Naive B cell (primary cell): ENCODE data around the gene OGA. TPM values are rescaled to one million over a fixed set of nuclear protein-coding genes. Genes with fewer than 3 reads are reported as not detected.

Source experiments
- ATAC-seq, 2 donors: fragments of 150-1000 bp; cut with Tn5 transposase; 2 replicates each; pipeline ENCODE4 v1.10.0; 2021; ENCODE audit warnings: low read depth in 2 of 2, mild to moderate bottlenecking in 2 of 2, moderate library complexity in 2 of 2
- DNase-seq: peaks from one replicate; pipeline ENCODE4 v3.0.0; 2022
- H3K27ac Mint-ChIP-seq, 6 donors: one replicate each; pipeline ENCODE4 v1.8.0; 2020 to 2022; ENCODE audit warnings: mild to moderate bottlenecking in 6 of 6, mixed read lengths in 6 of 6, moderate library complexity in 5 of 6, inconsistent platforms in 2 of 6
- H3K27me3 Mint-ChIP-seq, 3 donors: one replicate each; pipeline ENCODE4 v1.8.0; 2021 to 2022; ENCODE audit warnings: mixed read lengths in 3 of 3, mild to moderate bottlenecking in 1 of 3
- H3K36me3 Mint-ChIP-seq, 2 donors: one replicate each; pipeline ENCODE4 v1.8.0; 2020 to 2022; ENCODE audit warnings: mixed read lengths in 2 of 2, inconsistent platforms in 1 of 2, mild to moderate bottlenecking in 1 of 2
- H3K4me1 Mint-ChIP-seq, 3 donors: one replicate each; pipeline ENCODE4 v1.8.0; 2020 to 2022; ENCODE audit warnings: mixed read lengths in 3 of 3, inconsistent platforms in 1 of 3, mild to moderate bottlenecking in 1 of 3, moderate library complexity in 1 of 3
- H3K4me3 Mint-ChIP-seq, 8 donors: one replicate each; pipeline ENCODE4 v1.8.0; 2020 to 2022; ENCODE audit warnings: mild to moderate bottlenecking in 8 of 8, mixed read lengths in 8 of 8, moderate library complexity in 8 of 8, inconsistent platforms in 2 of 8
- H3K9me3 Mint-ChIP-seq, 7 donors: one replicate each; pipeline ENCODE4 v1.8.0; 2020 to 2022; ENCODE audit warnings: mixed read lengths in 7 of 7, mild to moderate bottlenecking in 5 of 7, inconsistent platforms in 2 of 7, moderate library complexity in 1 of 7
- polyA plus RNA-seq, 6 donors: library from polyadenylated mRNA; unstranded; fragments of 300-500 nt; fragmentation: Illumina TruSeq; gene quantifications; one replicate each; pipeline ENCODE4 v1.2.3, GENCODE V29; 2021; ENCODE audit warnings: low read depth in 6 of 6

OGA gene
- polyA plus RNA-seq, 6 donors from 2014 or later = 36.1 to 77.5 (median 61.2) TPM

DNA sequence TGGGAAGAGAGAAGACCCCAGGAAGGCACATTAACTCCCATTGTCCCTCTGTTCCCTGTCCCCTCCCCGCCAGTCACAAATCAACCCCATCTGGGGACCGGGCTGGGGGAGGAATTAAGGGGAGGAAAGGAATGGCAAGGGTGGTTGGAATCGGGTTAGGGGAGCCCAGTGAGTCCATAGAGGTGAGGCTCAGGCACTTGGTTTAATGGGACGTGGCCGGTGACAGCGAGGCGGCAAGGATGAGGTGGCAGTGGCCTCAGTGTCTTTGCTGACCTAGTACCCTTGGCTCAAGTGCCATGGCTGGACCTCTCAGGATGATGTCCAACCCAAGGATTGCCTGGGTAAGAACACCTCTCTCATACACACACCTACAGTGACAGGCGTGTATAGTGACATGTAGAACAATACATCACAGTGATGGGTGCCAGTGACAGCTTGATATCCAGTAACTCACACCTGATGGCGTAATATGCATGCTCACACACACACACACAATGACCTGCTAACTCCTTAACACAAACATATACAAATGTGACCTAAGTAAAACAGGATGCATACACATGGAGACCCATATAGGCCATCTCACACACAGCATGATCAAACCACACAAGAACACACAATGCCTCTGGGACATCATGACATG, 13.0 kb upstream of the OGA start:
- H3K4me1 Mint-ChIP-seq = peaks cover 54 to 67% (median 56%) of the 10 kb centered on the region in 3 donors
- peaks cover 0 to 1% (median 0%) of the 10 kb centered on the region in 7 donors for H3K9me3 Mint-ChIP-seq
- H3K27ac Mint-ChIP-seq = peak overlapping the region; percentile 97 to 100 (median 98)
- no peaks in the 10 kb centered on the region for H3K27me3 Mint-ChIP-seq
- H3K4me3 Mint-ChIP-seq = peak overlapping the region; percentile 84 to 96 (median 92)
- DNase-seq (no peak), ATAC-seq (no peak)
- H3K36me3 Mint-ChIP-seq = peaks cover 0 to 1% of the 10 kb centered on the region in 2 donors

DNA sequence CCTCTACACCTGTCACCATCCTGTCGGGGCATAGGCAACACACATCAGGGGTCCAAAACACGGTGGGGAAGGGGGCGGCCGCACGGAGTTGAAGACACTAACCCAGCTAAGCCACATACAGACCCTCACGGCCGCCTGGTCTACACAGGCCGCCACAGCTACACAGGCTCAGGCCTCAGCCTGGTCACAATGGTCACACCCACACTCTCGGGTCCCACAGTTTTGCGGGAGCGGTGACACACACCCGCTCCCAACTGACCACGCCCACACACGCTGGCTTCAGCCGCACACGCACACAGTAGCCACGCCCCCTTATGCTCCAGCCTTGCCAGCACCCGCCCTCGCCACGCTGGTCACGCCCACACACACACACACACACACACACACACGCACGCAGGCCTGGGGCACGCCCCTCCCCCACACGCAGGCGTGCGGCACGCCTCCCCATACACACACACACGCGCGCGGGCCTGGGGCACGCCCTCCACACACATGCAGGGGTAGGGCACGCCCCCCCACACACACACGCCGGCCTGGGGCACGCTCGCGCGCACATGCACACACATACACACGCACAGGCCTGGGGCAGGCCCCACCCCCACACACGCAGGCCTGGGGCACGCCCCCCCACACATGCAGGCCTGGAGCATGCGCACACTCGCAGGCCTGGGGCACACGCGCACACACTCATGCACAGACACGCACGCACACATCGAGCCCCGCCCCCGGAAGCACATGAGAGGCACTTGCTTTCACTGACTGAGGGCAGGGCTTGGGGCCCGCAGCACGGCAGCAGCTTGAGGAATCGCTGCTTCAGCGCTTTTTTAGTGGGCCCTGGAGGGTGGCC, 12.3 kb upstream of the OGA start:
- peaks cover 49 to 62% (median 50%) of the 10 kb centered on the region in 3 donors for H3K4me1 Mint-ChIP-seq
- H3K9me3 Mint-ChIP-seq = peaks cover 0 to 1% (median 0%) of the 10 kb centered on the region in 7 donors
- peak; percentile 74 to 75 for ATAC-seq
- peak overlapping the region; percentile 97 to 100 (median 98) for H3K27ac Mint-ChIP-seq
- H3K27me3 Mint-ChIP-seq = no peaks in the 10 kb centered on the region
- peak; percentile 95 for DNase-seq
- H3K36me3 Mint-ChIP-seq = peaks cover 0 to 6% of the 10 kb centered on the region in 2 donors
- peak overlapping the region; percentile 84 to 96 (median 92) for H3K4me3 Mint-ChIP-seq

DNA sequence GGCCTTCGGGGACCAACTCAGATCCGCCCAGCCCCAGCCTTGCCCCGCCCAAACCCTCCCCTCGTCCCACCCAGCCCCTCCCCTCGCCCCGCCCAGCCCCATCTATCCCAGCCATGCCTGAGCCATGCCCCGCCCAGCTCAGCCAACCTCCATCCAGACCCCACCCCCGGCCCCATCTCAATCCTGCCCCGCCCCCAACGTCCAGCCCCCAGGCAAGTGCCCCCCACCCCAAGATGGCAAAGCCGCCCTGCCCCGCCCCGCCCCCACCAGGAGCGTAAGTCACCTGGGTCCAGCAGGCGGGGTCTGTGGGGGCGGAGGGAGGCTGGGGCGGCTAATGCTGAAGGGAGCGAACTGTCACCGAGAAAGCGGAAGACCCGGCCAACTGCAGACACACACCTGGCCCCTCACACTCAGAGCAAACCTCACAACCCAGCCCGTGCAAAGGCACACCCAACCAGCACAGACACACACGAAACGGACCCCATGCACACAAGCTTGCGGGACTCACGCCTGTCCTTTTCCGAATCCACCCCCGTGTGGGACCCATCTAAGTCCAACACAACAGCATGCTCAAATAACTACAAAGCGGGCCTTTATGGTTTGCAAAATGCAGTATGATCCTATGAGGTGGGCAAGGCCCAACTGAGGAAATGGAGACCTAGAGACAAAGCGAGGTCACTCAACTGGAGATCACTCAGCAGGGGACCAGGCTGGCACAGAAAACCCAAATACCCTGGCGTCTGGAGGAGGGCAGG, 11.5 kb upstream of the OGA start:
- Mint-ChIP-seq H3K4me3 (peak overlapping the region; percentile 84 to 96 (median 92)), H3K9me3 (peaks cover 0 to 1% (median 0%) of the 10 kb centered on the region in 7 donors), H3K4me1 (peaks cover 44 to 57% (median 45%) of the 10 kb centered on the region in 3 donors), H3K27me3 (no peaks in the 10 kb centered on the region), H3K36me3 (peaks cover 0 to 10% of the 10 kb centered on the region in 2 donors), H3K27ac (peak overlapping the region; percentile 97 to 100 (median 98))
- ATAC-seq (peak; percentile 60 to 62), DNase-seq (peak; percentile 87)

DNA sequence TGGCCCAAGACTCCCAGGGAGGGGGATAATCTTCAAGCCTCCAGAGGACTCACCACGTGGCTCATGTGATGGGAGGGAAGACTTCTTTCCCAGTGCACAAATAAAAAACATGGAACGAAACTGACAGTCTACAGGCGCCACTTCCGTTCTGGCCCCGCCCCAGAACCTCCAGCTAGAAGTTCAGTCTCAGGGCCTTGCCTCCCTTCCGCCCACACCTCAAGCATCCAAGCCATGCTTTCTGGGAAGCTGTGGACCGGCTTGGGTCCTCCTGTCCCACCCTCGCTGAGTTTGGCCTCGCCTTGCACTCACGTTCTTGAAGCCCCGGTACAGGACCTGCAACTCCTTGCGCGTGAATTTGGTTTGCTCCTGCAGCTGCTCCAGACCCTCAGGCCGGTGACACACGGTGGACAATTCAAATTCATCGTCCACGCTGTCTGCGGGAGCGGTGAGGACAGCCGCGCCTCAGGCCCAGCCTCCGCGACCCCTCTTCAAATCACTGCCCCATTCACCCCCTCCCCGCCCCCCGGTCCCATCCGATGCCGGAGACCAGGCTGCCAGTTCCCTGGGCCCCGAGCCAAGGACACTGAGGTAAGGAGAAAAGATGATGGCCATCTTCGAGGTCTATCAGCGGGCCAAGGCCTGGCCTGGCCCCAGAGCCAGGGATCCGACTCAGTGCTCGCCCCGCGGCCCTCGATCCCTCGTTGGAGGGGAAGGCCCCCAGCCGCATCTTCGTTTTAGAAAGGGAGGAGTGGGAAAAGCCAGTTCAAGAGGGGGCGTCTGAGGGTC, 10.7 kb upstream of the OGA start:
- H3K4me1 Mint-ChIP-seq = peaks cover 37 to 51% (median 39%) of the 10 kb centered on the region in 3 donors
- no peak for ATAC-seq
- peak overlapping the region in 2 of 6 donors; percentile 56 to 72 for H3K27ac Mint-ChIP-seq
- H3K9me3 Mint-ChIP-seq = peaks cover 0 to 1% (median 0%) of the 10 kb centered on the region in 7 donors
- no peaks in the 10 kb centered on the region for H3K27me3 Mint-ChIP-seq
- no peak for DNase-seq
- H3K4me3 Mint-ChIP-seq = peak overlapping the region in 5 of 8 donors; percentile 30 to 95 (median 80)
- peaks cover 0 to 11% of the 10 kb centered on the region in 2 donors for H3K36me3 Mint-ChIP-seq

DNA sequence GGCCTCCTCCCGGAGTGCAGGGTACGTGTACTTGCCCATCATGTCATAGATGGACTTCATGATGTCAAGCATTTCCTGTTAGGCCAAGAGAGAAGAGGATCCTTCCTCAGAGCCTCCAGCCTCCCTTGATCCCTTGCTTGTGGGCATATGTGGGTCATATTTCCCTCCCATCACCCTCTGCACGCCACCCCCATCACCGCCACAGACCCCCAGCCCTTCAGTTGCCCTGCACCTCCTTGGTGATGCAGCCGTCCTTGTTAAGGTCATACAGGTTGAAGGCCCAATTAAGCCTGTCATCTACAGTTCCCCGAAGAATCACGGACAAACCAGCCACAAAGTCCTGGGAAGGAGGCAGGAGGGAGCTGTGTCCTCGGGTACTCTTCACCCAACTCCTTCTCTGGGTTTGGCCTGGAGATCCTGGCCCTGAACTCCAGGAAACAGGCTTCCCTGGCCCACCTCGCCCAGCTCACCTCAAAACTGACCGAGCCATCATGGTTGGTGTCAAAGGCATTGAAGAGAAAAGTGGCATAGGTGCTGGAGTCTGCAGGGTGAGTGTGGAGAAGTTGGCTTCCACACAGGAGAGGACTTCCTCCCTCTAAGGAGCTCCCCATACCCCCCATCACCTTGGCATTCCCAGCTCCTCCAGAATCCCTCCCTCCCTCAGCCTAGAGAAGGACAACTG, 9.8 kb upstream of the OGA start:
- peak overlapping the region in 4 of 6 donors; percentile 12 to 77 (median 49) for H3K27ac Mint-ChIP-seq
- peak overlapping the region in 3 of 8 donors; percentile 53 to 80 (median 66) for H3K4me3 Mint-ChIP-seq
- ATAC-seq = no peak
- DNase-seq = no peak
- H3K9me3 Mint-ChIP-seq = peaks cover 0 to 1% (median 0%) of the 10 kb centered on the region in 7 donors
- H3K27me3 Mint-ChIP-seq = no peaks in the 10 kb centered on the region
- peaks cover 29 to 42% (median 30%) of the 10 kb centered on the region in 3 donors for H3K4me1 Mint-ChIP-seq
- peaks cover 0 to 11% of the 10 kb centered on the region in 2 donors for H3K36me3 Mint-ChIP-seq

DNA sequence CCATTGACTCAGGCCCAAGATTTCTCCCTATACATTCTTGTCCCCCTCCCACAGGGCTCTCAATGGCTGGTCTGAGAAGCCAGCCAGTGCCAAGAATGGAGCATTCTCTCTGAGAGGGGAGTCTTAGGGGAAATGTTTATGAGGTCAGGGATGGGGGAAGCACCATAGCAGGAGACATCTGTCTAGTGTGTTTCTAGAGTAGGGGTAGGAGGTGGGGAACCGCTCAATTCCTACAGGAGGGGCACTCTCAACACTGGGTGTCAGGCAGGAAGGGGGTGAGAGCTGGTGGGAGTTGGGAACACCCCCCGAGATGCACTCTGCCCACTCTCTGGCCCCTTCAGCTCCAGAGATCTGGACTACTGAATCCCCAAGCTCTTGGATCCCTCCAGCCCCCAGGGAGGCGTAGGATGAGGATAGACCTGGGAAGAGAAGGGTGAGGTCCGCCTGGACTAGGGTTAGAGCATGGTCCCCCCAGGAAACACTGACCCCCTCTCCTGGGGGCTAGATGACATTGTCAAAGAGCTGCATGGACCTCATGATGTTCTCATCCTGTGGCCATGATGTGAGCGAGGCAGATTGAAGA, 8.7 kb upstream of the OGA start:
- Mint-ChIP-seq H3K27ac (peak overlapping the region in 1 of 6 donors; percentile 61), H3K27me3 (no peaks in the 10 kb centered on the region), H3K4me1 (peaks cover 23 to 36% (median 24%) of the 10 kb centered on the region in 3 donors), H3K36me3 (peaks cover 0 to 16% of the 10 kb centered on the region in 2 donors), H3K4me3 (peak overlapping the region in 2 of 8 donors; percentile 51 to 53), H3K9me3 (peaks cover 0 to 1% (median 0%) of the 10 kb centered on the region in 7 donors)
- DNase-seq = no peak
- no peak for ATAC-seq

DNA sequence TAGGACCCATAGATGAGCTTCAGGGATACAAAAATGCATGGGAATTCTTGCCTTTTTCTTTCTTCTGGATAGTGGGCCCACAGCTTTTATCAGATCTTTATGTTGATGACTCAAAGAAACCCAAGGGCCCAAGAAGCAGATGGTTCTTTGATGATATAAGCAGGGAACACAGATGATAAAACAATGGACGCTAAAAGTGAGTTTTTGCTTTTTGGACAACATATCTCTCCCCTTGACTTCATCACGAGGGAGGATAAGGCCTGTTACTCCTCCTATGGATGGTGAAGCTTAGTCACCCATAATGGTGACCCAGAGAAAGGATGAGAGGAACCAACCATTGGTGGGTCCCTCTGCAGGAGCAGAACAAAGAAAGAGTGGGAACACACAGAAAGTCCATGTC, 6.5 kb upstream of the OGA start:
- no peak for ATAC-seq
- Mint-ChIP-seq H3K27me3 (no peaks in the 10 kb centered on the region), H3K4me3 (peak overlapping the region in 1 of 8 donors; percentile 30), H3K36me3 (peaks cover 0 to 16% of the 10 kb centered on the region in 2 donors), H3K9me3 (no peaks in the 10 kb centered on the region), H3K4me1 (peaks cover 1 to 18% (median 5%) of the 10 kb centered on the region in 3 donors), H3K27ac (no peak overlapping the region)
- DNase-seq = no peak

DNA sequence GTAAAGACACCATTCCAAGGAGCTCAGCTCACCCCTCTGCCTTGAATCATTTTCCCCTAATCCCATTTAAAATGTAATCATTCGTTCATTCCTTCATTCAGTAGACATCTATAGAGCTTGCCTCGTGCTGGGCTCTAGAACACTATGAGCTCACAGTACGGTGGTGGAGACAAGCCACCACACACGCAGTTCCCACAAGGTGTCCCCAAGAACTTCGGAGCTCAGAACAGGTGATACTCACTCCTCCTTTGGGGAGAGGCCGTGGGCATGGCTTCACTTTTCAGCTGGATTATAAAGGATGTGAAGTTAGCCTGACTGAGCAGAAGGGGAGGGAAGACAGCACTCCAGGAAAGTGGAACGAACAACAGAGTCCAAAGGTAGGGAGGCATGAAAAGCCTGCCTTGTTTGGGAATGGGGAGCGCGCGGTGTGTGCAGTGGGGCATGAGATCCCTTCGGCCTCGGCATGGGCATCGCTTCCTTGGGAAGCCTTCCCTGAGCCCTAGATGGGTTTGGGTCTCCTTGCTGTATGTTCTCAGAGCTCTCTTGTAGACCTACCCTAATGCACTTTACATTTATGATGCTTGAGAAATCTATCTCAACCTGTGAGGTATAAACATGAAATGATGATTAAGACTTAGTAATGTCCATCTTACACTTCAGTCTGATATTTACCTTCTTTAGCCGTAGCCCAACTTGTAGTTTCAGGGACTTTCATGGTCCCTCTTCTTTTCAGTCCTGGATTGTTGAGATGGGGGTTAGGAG, 809 bp upstream of the OGA start:
- peak; percentile 4 to 5 for ATAC-seq
- no peak for DNase-seq
- Mint-ChIP-seq H3K4me1 (peaks cover 31 to 39% (median 35%) of the 10 kb centered on the region in 3 donors), H3K27ac (peak overlapping the region; percentile 97 to 99 (median 98)), H3K36me3 (peaks cover 5 to 9% of the 10 kb centered on the region in 2 donors), H3K27me3 (no peaks in the 10 kb centered on the region), H3K9me3 (peaks cover 0 to 2% (median 0%) of the 10 kb centered on the region in 7 donors), H3K4me3 (peak overlapping the region; percentile 95 to 100 (median 98))

DNA sequence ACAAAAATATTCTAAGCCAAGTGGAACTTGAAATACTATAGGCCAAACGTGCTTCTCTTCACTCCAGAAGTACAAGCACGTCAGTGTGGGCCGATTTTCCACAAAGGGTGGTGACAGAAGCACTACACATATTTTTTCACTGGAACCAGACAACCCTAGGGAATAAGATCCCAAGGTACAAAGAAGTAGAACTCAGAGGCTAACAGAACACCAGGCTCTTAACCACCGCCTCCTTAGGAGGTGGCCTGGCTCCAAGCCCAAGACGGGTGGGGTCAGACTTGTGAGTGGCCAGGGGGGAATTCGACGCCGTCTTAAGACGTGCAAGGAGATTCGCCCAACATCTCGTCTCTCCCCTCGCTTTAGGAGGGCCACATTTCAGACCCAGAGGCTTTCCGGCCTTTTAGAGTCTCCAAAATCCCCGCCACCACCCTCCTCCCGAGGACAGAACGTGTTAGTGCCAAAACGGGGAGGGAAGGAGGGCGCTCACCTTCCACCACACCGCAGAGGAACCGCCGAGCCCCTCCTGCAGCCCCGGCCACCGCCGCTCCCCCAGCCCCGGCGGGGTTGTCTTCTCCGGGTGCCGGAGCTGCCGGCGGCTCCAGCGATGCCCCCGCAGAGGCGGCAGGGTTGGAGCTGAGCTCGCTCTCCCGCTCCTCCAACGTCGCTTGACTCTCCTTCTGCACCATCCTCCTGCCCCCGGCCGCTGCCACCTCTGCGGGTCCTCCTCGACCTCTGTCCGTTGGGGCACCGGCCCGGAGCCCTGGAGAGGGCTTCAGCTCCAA, 716 bp downstream of the OGA start:
- Mint-ChIP-seq H3K9me3 (peaks cover 0 to 2% (median 0%) of the 10 kb centered on the region in 7 donors), H3K4me1 (peaks cover 38 to 53% (median 46%) of the 10 kb centered on the region in 3 donors), H3K27ac (peak overlapping the region; percentile 88 to 99 (median 97)), H3K27me3 (no peaks in the 10 kb centered on the region), H3K36me3 (peaks cover 2 to 9% of the 10 kb centered on the region in 2 donors), H3K4me3 (peak overlapping the region; percentile 95 to 100 (median 98))
- DNase-seq = no peak
- ATAC-seq = peak; percentile 0 to 1

DNA sequence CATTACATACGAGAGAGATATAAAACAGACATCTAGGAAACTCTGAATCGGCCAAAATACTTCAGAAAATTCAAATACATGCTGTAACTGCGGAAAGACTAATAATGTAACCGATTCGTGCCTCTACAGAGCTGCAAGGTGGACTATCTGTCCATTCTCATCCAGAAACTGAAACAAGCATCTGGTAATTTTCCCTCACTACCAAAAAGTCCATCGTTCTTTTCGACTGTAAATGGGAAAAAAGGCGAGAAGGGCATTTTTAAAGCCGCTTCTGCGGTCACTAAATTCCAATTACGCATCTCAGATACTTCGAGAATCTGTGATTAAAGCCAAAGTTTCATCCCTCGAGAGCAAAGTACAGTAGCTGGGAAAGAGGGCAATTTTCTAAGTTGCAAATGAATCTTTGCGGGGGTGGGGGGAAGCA, 1.3 kb downstream of the OGA start:
- Mint-ChIP-seq H3K4me3 (peak overlapping the region; percentile 95 to 100 (median 98)), H3K27ac (peak overlapping the region in 5 of 6 donors; percentile 88 to 97 (median 95)), H3K9me3 (peaks cover 0 to 2% (median 0%) of the 10 kb centered on the region in 7 donors), H3K27me3 (no peaks in the 10 kb centered on the region), H3K36me3 (peaks cover 0 to 9% of the 10 kb centered on the region in 2 donors), H3K4me1 (peaks cover 38 to 53% (median 48%) of the 10 kb centered on the region in 3 donors)
- DNase-seq (no peak), ATAC-seq (no peak)
